MM.1S (cell line): Measurements from ENCODE around the gene MLPH.

Experiments used
- DNase-seq: peaks from one replicate; pipeline ENCODE4 v3.0.0-alpha.2; 2015
- H2AFZ ChIP-seq: fragments of 300-600 bp; sonication (generic); 2 replicates; pipeline ENCODE4 v1.6.0; 2016; ENCODE audit warnings: antibody characterized with exemption, low read length
- H3F3A ChIP-seq: fragments of 300-600 bp; sonication (generic); 2 replicates; pipeline ENCODE4 v1.6.1; 2016; ENCODE audit warnings: mild to moderate bottlenecking, antibody characterized with exemption, low read length, moderate library complexity, mixed read lengths; ENCODE audit not compliant: insufficient read depth
- H3K27ac ChIP-seq: fragments of 300-600 bp; sonication (generic); 2 replicates; pipeline ENCODE4 v1.5.1; 2016; ENCODE audit warnings: mild to moderate bottlenecking, low read length
- H3K27me3 ChIP-seq: fragments of 300-600 bp; sonication (generic); replicated peaks from 2 replicates; pipeline ENCODE4 v1.6.0; 2016; ENCODE audit warnings: low read length; ENCODE audit not compliant: insufficient read depth
- H3K36me3 ChIP-seq: fragments of 300-600 bp; sonication (generic); replicated peaks from 2 replicates; pipeline ENCODE4 v1.6.1; 2016; ENCODE audit warnings: mild to moderate bottlenecking, low read length, mixed read lengths; ENCODE audit not compliant: insufficient read depth
- H3K4me1 ChIP-seq: fragments of 300-600 bp; sonication (generic); 2 replicates; pipeline ENCODE4 v1.6.1; 2016; ENCODE audit warnings: low read length, mixed read lengths
- H3K4me2 ChIP-seq: fragments of 300-600 bp; sonication (generic); 2 replicates; pipeline ENCODE4 v1.6.0; 2016; ENCODE audit warnings: low read depth, low read length
- H3K4me3 ChIP-seq: fragments of 300-600 bp; sonication (generic); 2 replicates; pipeline ENCODE4 v1.5.1; 2016; ENCODE audit warnings: low read length, mixed read lengths
- H3K79me2 ChIP-seq: fragments of 300-600 bp; sonication (generic); 2 replicates; pipeline ENCODE4 v1.6.1; 2016; ENCODE audit warnings: mixed run types, low read length, mixed read lengths
- H3K9ac ChIP-seq: fragments of 300-600 bp; sonication (generic); 2 replicates; pipeline ENCODE4 v1.6.1; 2016; ENCODE audit warnings: low read length, mixed read lengths
- H3K9me2 ChIP-seq: fragments of 300-600 bp; sonication (generic); replicated peaks from 2 replicates; pipeline ENCODE4 v1.6.1; 2016; ENCODE audit warnings: mild to moderate bottlenecking, low read length, mixed read lengths; ENCODE audit not compliant: insufficient read depth
- H3K9me3 ChIP-seq: fragments of 300-600 bp; sonication (generic); replicated peaks from 2 replicates; pipeline ENCODE4 v1.6.1; 2016; ENCODE audit warnings: mild to moderate bottlenecking, low read length, mixed read lengths; ENCODE audit not compliant: insufficient read depth
- H4K20me1 ChIP-seq: fragments of 300-600 bp; sonication (generic); 2 replicates; pipeline ENCODE4 v1.6.1; 2016; ENCODE audit warnings: mild to moderate bottlenecking, low read length, moderate library complexity, mixed read lengths; ENCODE audit not compliant: insufficient read depth
- EZH2 ChIP-seq: fragments of 300-600 bp; sonication (generic); optimal IDR thresholded peaks from 2 replicates; pipeline ENCODE3; 2017; ENCODE audit warnings: low read depth, mild to moderate bottlenecking, antibody characterized with exemption, low read length, mixed read lengths
- EZH2phosphoT487 ChIP-seq: fragments of 300-600 bp; sonication (generic); IDR thresholded peaks from 2 replicates; pipeline ENCODE4 v1.6.1; 2018; ENCODE audit warnings: antibody characterized with exemption, low read length
- TF ChIP-seq, protein P1 (sequence below): fragments of 300-600 bp; sonication (generic); IDR thresholded peaks from 2 replicates; pipeline ENCODE4 v1.5.1; 2016; ENCODE audit warnings: antibody characterized with exemption, low read length, mixed read lengths

Gene MLPH

DNA sequence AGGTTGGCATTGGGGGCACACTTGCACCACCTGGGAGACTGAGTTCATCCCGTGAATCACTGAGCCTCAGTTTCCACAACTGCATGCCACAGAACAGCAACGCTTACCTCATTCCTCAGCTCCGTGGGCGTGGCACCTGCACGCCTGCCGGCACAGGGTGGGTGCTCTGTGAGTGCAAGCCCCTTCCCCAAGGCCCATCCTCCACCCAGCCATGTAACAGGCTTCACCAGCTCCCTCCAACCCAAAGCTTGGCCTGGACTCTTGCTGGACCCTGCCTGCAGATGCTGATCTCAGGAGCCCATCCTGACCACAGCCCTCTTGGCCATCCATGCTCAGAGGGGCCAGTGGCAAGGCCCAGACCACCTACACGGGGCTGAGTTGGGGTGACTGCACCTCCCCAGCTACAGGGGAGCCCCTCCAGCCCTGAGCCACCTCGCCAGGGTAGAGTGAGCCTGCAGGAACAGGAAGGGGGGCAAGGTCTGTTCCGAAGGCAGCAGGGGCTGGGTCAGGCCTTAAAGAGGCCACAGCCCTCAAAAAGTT is 81.1 kb downstream of the MLPH start:
- TF ChIP-seq EZH2phosphoT487, result no peak
- no peak for TF ChIP-seq EZH2
- TF ChIP-seq, protein P1, sequence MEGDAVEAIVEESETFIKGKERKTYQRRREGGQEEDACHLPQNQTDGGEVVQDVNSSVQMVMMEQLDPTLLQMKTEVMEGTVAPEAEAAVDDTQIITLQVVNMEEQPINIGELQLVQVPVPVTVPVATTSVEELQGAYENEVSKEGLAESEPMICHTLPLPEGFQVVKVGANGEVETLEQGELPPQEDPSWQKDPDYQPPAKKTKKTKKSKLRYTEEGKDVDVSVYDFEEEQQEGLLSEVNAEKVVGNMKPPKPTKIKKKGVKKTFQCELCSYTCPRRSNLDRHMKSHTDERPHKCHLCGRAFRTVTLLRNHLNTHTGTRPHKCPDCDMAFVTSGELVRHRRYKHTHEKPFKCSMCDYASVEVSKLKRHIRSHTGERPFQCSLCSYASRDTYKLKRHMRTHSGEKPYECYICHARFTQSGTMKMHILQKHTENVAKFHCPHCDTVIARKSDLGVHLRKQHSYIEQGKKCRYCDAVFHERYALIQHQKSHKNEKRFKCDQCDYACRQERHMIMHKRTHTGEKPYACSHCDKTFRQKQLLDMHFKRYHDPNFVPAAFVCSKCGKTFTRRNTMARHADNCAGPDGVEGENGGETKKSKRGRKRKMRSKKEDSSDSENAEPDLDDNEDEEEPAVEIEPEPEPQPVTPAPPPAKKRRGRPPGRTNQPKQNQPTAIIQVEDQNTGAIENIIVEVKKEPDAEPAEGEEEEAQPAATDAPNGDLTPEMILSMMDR, result no peak
- Histone ChIP-seq H3K4me2 (no peak overlapping the region), H3K9ac (no peak overlapping the region)

DNA sequence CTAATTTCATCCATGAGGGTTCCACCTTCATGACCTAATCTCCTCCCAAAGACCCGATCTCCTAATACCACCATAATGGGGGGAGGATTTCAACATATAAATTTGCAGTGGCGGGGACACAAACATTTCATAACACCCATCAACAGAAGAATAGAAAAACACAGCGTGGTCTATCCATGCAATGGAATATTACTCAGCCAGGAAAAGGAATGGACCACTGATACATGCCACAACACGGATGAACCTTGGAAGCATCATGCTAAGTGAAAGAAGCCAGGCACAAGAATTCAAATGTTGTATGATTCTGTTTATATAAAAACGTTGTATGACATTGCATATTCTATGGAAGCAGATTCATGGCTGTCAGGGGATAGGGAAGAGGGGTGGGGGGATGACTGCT is 82.0 kb downstream of the MLPH start:
- H3K9me3 ChIP-seq, result no peaks in the 10 kb centered on the region
- H3K4me1 ChIP-seq, result peaks cover 7% of the 10 kb centered on the region
- no peak overlapping the region for H3K4me3 ChIP-seq
- H3K36me3 ChIP-seq, result no peaks in the 10 kb centered on the region
- no peaks in the 10 kb centered on the region for H4K20me1 ChIP-seq
- no peak for DNase-seq
- H3F3A ChIP-seq, result no peaks in the 10 kb centered on the region
- H3K4me2 ChIP-seq, result no peak overlapping the region
- H3K9me2 ChIP-seq, result no peaks in the 10 kb centered on the region
- TF ChIP-seq EZH2phosphoT487 (no peak), EZH2 (no peak)
- TF ChIP-seq, protein P1, result no peak
- no peaks in the 10 kb centered on the region for H3K79me2 ChIP-seq
- H3K9ac ChIP-seq, result no peak overlapping the region
- no peak overlapping the region for H3K27ac ChIP-seq
- H3K27me3 ChIP-seq, result no peaks in the 10 kb centered on the region
- no peak overlapping the region for H2AFZ ChIP-seq

More for the DNA sequence above, 81.1 kb downstream of the MLPH start:
- H3K27ac ChIP-seq, result no peak overlapping the region
- H3K79me2 ChIP-seq, result no peaks in the 10 kb centered on the region
- H3K27me3 ChIP-seq, result no peaks in the 10 kb centered on the region
- DNase-seq, result no peak
- H3K4me3 ChIP-seq, result no peak overlapping the region
- no peaks in the 10 kb centered on the region for H3K9me3 ChIP-seq
- no peaks in the 10 kb centered on the region for H3K9me2 ChIP-seq
- no peaks in the 10 kb centered on the region for H4K20me1 ChIP-seq
- peaks cover 7% of the 10 kb centered on the region for H3K4me1 ChIP-seq
- H3K36me3 ChIP-seq, result no peaks in the 10 kb centered on the region
- no peaks in the 10 kb centered on the region for H3F3A ChIP-seq
- H2AFZ ChIP-seq, result no peak overlapping the region

DNA sequence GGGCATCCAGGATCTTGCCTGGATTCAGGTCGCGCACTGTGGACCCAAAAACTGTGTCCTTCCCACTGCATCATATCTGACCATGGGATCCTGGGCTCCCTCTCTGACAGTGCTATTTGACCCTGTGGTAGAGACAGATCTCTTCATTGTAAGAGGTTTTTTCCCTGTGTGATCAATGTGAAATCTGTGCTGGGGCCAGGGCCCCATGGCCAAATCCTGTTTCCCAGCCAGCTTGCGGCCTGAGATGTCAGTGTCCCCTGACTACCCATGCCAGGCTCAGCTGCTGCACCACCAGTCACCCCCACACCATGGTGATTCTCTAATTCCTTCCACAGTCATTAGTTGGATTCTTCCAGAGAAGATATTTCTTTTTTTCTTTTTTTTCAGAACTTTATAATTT is 82.8 kb downstream of the MLPH start:
- H3K79me2 ChIP-seq, result no peaks in the 10 kb centered on the region

More for the DNA sequence above, 82.8 kb downstream of the MLPH start:
- no peaks in the 10 kb centered on the region for H4K20me1 ChIP-seq
- no peaks in the 10 kb centered on the region for H3K9me3 ChIP-seq
- TF ChIP-seq, protein P1, result no peak
- TF ChIP-seq EZH2, result no peak
- TF ChIP-seq EZH2phosphoT487, result no peak
- H3K4me2 ChIP-seq, result no peak overlapping the region
- no peaks in the 10 kb centered on the region for H3K36me3 ChIP-seq
- no peak overlapping the region for H3K27ac ChIP-seq
- no peaks in the 10 kb centered on the region for H3F3A ChIP-seq
- H3K4me3 ChIP-seq, result no peak overlapping the region
- H3K9me2 ChIP-seq, result no peaks in the 10 kb centered on the region
- H3K4me1 ChIP-seq, result peaks cover 7% of the 10 kb centered on the region
- no peak for DNase-seq
- H3K9ac ChIP-seq, result no peak overlapping the region
- H3K27me3 ChIP-seq, result no peaks in the 10 kb centered on the region
- no peak overlapping the region for H2AFZ ChIP-seq
